Measurements from ENCODE around the gene NRXN3. TPM values are rescaled to one million over a fixed set of nuclear protein-coding genes. Genes with fewer than 3 reads are reported as not detected.

Gene NRXN3
- total and polyA plus RNA-seq, 4 donors: 0.07 to 1.2 (median 0.23) TPM

DNA sequence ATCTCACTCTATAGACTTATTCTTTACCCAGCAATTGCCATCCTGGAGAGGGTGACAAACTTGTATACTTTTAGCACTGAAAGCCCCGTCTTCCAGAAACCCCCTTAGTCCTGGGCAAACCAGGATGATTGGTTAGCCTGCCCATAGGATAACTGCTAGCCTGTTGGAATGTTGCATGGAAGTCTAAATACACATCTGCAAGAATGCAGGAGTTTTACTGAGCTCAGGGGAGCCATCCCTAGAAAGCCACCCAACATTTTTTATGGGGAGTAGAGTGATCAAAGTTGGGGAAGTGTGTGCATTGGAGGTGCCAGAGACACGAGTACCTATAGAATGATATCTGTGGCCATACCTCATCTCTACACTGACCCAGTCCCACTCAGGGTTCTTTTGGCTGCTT, 155.7 kb downstream of the NRXN3 start (continued):
- TF ChIP-seq FOXA1 (IDR thresholded peaks at IDR 0.05) (no peak), JUND (IDR thresholded peaks at IDR 0.05) (no peak), HNF4A (conservative IDR thresholded peaks at IDR 0.05) (no peak)

DNA sequence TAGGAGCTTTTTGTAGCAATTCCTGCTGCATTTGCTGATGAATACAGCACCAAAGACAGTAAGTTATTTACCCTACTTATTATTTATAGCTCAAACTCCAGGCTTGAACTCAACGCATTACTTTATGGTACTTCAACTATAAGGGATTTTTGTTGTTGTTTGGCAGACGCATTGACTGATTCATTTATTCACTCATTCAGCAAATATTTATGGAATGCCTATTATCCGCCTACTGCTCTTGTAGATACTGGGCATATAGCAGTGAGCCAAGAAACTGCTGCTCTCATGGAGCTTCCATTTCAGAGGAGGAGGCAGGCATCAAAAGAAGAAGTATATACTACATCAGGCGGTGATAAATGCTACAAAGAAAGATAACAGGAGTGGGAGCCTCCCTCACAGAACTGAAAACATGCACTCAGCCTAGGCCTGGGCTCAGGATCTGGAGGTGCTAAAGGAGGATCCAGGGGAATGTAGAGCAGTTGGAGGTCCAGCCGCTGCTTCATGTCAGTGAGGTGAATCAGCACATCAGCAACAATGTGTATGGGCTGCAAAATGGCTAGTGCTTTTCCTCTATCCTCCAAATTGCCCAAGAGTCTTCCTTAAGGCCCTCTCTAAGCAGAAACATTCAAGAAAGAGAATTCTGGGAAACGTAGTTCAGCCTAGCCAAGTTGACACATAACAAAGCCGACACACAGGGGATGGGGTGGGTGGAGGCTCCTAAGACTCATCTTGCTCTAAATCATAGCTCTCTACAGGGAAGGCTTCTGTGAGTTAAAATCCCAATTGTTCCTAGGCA, 157.5 kb downstream of the NRXN3 start:
- 75% methylated on average over 7 of the region's 7 CpGs for WGBS
- Histone ChIP-seq H3K36me3 (ENCODE audit: control insufficient read depth in 4 of 4, insufficient read depth in 3 of 4, low read depth in 1 of 4, low read length in 3 of 4) (no peaks in the 10 kb centered on the region), H3K4me1 (ENCODE audit: control insufficient read depth in 4 of 4, insufficient read depth in 4 of 4, low read length in 3 of 4) (no peaks in the 10 kb centered on the region), H3K4me3 (ENCODE audit: low read depth in 1 of 3, low read length in 3 of 3) (no peak overlapping the region), H3K9me3 (ENCODE audit: control insufficient read depth in 4 of 4, low read length in 3 of 4) (no peaks in the 10 kb centered on the region), H3K27me3 (ENCODE audit: control insufficient read depth in 4 of 4, insufficient read depth in 4 of 4, low read length in 3 of 4) (peaks cover 0 to 4% (median 2%) of the 10 kb centered on the region in 4 donors), H3K27ac (ENCODE audit: low read depth in 1 of 2, low read length in 2 of 2) (no peak overlapping the region), H3K9ac (ENCODE audit: low read depth in 1 of 2, low read length in 2 of 2) (no peak overlapping the region)
- DNase-seq (ENCODE audit: low spot score): no peak
- no peak for TF ChIP-seq FOXA2 (IDR thresholded peaks at IDR 0.05)
- TF ChIP-seq CTCF (IDR thresholded peaks at IDR 0.05; ENCODE audit: low read depth, low read length, missing input control): no peak
- no peak for TF ChIP-seq TAF1 (conservative IDR thresholded peaks at IDR 0.05)
- TF ChIP-seq MAX (IDR thresholded peaks at IDR 0.05): no peak
- TF ChIP-seq HNF4A (conservative IDR thresholded peaks at IDR 0.05): no peak
- no peak for TF ChIP-seq FOXA1 (IDR thresholded peaks at IDR 0.05)
- no peak for TF ChIP-seq RXRA (IDR thresholded peaks at IDR 0.05)
- TF ChIP-seq NR2F2 (IDR thresholded peaks at IDR 0.05): no peak
- TF ChIP-seq GABPA (IDR thresholded peaks at IDR 0.05 in 1 of 2, conservative IDR thresholded peaks at IDR 0.05 in 1 of 2): no peak
- TF ChIP-seq YY1 (IDR thresholded peaks at IDR 0.05): no peak

- TF ChIP-seq NR2F2 (IDR thresholded peaks at IDR 0.05): no peak
- TF ChIP-seq ATF3 (IDR thresholded peaks at IDR 0.05): no peak
- TF ChIP-seq JUND (IDR thresholded peaks at IDR 0.05): no peak
- TF ChIP-seq HNF4G (IDR thresholded peaks at IDR 0.05): no peak
- TF ChIP-seq HNF4A (conservative IDR thresholded peaks at IDR 0.05): no peak
- H3K4me1 ChIP-seq (ENCODE audit: control insufficient read depth in 4 of 4, insufficient read depth in 4 of 4, low read length in 3 of 4): no peaks in the 10 kb centered on the region
- no peaks in the 10 kb centered on the region for H3K9me3 ChIP-seq (ENCODE audit: control insufficient read depth in 4 of 4, low read length in 3 of 4)
- no peak overlapping the region for H3K4me3 ChIP-seq (ENCODE audit: low read depth in 1 of 3, low read length in 3 of 3)
- 89% methylated on average over 1 of the region's 1 CpG for WGBS
- H3K9ac ChIP-seq (ENCODE audit: low read depth in 1 of 2, low read length in 2 of 2): no peak overlapping the region
- DNase-seq (ENCODE audit: low spot score): no peak
- no peaks in the 10 kb centered on the region for H3K36me3 ChIP-seq (ENCODE audit: control insufficient read depth in 4 of 4, insufficient read depth in 3 of 4, low read depth in 1 of 4, low read length in 3 of 4)
- H3K27ac ChIP-seq (ENCODE audit: low read depth in 1 of 2, low read length in 2 of 2): no peak overlapping the region
- H3K27me3 ChIP-seq (ENCODE audit: control insufficient read depth in 4 of 4, insufficient read depth in 4 of 4, low read length in 3 of 4): peaks cover 0 to 4% (median 2%) of the 10 kb centered on the region in 4 donors
Observed at GRCh38 chr14:78329371-78329770, 159.2 kb downstream of the NRXN3 start.

DNA sequence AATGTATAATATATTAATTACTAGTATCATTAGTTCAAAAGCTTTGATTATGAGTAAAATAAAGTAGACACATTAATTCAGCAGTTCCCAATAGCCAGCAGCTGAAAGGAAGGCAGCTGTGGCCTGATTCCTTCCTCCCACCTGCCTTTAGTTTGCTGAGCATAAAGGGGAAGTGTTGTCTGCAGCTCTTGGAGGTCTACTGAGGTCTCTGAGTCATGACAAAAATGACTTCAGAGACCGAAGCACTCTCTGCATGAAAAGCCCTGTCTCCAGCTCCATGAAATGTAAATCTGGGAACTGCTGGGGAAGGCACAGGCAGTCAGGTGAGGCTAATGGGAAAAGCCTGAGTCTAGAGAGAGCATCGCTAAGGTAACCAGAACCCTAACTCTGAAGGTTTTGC, 165.4 kb downstream of the NRXN3 start:
- WGBS: 79% methylated on average over 2 of the region's 2 CpGs
- no peak overlapping the region for H3K27ac ChIP-seq (ENCODE audit: low read depth in 1 of 2, low read length in 2 of 2)
- H3K4me1 ChIP-seq (ENCODE audit: control insufficient read depth in 4 of 4, insufficient read depth in 4 of 4, low read length in 3 of 4): no peaks in the 10 kb centered on the region
- no peak overlapping the region for H3K4me3 ChIP-seq (ENCODE audit: low read depth in 1 of 3, low read length in 3 of 3)
- no peak for DNase-seq (ENCODE audit: low spot score)
- H3K9ac ChIP-seq (ENCODE audit: low read depth in 1 of 2, low read length in 2 of 2): no peak overlapping the region
- H3K36me3 ChIP-seq (ENCODE audit: control insufficient read depth in 4 of 4, insufficient read depth in 3 of 4, low read depth in 1 of 4, low read length in 3 of 4): no peaks in the 10 kb centered on the region
- H3K27me3 ChIP-seq (ENCODE audit: control insufficient read depth in 4 of 4, insufficient read depth in 4 of 4, low read length in 3 of 4): peaks cover 0 to 11% (median 0%) of the 10 kb centered on the region in 4 donors
- TF ChIP-seq RXRA (IDR thresholded peaks at IDR 0.05): no peak
- TF ChIP-seq EGR1 (IDR thresholded peaks at IDR 0.05; ENCODE audit: low read depth in 2 of 2): no peak
- H3K9me3 ChIP-seq (ENCODE audit: control insufficient read depth in 4 of 4, low read length in 3 of 4): no peaks in the 10 kb centered on the region
